HG03521 (cell line): ENCODE results near the gene IRF9.
A peak's percentile ranks its signal among the peaks of the same experiment; 100 is the strongest.

ENCODE experiments used
- ATAC-seq: cut with Tn5 transposase; IDR thresholded peaks from one replicate; pipeline ENCODE4 v1.9.1; 2021; ENCODE audit warnings: mild to moderate bottlenecking, moderate library complexity; ENCODE audit not compliant: unreplicated experiment

The IRF9 gene

GRCh38 chr14:24130717-24131548 lies 30.1 kb upstream of the IRF9 start:
- no peak for ATAC-seq

GRCh38 chr14:24131549-24131966 lies 29.5 kb upstream of the IRF9 start:
- ATAC-seq: no peak

DNA sequence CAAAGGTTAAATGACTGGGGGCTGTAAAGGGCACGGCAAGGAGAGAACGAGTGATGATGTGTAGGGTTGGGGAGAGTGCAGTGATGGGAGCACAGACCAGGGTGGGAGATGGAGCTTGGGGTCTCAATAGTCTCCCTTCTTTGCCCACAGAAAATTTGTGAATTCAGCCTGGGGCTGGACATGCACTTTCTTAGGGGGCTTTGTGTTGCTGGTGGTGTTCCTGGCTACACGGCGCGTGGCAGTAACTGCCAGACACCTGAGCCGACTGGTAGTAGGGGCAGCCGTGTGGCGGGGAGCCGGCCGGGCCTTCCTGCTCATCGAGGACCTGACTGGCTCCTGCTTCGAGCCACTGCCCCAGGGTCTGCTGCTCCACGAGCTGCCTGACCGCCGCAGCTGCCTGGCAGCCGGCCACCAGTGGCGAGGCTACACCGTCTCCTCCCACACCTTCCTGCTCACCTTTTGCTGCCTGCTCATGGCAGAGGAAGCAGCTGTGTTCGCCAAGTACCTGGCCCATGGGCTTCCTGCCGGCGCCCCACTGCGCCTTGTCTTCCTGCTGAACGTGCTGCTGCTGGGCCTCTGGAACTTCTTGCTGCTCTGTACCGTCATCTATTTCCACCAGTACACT lies 28.9 kb upstream of the IRF9 start:
- no peak for ATAC-seq

- ATAC-seq: no peak
Observed at GRCh38 chr14:24132976-24133375, 28.1 kb upstream of the IRF9 start.

DNA sequence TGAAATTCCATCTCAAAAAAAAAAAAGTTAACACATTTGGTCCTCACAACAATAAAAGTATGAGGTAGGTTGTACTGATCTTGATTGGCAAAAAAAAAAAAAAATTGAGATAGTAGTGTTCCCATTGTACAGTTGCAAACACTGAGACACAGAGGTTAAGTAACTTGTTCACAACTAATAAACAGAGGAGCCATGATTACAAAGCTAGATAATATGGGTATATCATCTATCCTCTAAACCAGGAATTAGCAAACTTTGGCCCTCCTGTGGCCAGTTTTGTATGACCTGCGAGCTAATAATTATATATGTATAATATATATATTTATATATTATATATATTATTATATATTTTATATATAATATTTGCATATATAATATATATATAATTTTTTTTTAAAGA lies 27.3 kb upstream of the IRF9 start:
- no peak for ATAC-seq

GRCh38 chr14:24135584-24135833 lies 25.6 kb upstream of the IRF9 start:
- ATAC-seq: peak; percentile 5

GRCh38 chr14:24135834-24136683 lies 25.0 kb upstream of the IRF9 start, which contains the start of gene PSME1:
PSME1 (plus strand) TSS chr14:24136194; CDS start chr14:24136263, 69 bp downstream.
- peak; percentile 82 for ATAC-seq

DNA sequence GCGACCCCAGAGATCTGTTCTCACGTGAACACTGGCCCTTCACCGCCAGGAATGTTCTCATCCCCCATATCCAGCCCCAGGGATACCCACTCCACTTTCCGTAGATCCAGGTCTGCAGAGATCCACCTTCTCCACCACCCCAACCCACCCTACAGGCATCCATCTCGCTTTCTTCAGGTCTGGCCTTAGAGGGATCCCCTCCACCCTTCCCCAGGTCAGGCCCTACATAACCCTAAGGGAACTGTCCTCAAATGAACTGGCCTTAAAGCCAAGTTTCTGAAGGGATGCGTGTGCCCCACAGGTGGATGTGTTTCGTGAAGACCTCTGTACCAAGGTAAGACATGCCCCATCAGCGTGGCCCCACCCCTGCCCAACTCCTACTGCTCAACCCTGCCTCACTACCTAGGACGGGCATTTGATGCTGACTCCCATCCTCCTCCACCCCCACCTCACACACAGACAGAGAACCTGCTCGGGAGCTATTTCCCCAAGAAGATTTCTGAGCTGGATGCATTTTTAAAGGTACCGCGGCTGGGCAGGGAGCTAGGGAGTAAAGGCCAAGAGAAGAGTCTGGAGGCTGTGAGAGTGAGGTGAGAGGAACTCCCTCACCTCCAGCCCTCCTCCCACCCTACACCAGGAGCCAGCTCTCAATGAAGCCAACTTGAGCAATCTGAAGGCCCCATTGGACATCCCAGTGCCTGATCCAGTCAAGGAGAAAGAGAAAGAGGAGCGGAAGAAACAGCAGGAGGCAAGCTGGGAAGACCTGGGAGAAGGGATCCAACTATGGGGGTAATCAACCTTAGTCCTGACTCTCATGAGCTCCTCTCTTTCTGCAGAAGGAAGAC lies 24.2 kb upstream of the IRF9 start:
- ATAC-seq: no peak

- no peak for ATAC-seq
Observed at GRCh38 chr14:24137529-24138395, 23.3 kb upstream of the IRF9 start.

DNA sequence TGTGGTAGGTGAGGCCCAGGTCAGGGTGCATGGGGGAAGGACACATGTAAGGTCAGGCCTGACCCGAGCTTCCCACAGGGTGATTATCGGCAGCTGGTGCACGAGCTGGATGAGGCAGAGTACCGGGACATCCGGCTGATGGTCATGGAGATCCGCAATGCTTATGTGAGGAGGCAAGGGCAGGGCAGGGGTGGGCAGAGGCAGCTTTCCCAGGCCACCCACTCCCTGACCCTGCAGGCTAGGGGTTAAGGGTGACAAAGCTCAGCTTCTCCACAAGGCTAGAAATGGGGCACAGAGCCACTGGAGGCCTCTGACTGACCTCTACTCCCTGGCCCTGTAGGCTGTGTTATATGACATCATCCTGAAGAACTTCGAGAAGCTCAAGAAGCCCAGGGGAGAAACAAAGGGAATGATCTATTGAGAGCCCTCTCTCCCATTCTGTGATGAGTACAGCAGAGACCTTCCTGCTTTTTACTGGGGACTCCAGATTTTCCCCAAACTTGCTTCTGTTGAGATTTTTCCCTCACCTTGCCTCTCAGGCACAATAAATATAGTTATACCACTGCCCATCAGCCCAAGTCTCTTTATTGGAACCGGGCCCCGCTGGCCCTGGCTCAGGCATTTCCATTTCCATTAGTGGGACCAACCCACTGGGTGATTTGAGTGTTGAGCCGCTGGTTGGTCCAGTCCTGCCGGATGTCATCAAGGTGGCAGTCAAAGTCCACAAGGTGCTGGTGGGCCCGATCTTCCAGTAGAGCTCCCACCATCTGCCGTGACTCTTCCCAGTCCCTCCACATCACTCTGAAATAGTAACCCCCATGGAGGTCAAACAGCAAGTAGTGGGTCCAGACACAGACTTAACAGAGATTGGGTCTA lies 22.4 kb upstream of the IRF9 start:
- ATAC-seq: no peak

DNA sequence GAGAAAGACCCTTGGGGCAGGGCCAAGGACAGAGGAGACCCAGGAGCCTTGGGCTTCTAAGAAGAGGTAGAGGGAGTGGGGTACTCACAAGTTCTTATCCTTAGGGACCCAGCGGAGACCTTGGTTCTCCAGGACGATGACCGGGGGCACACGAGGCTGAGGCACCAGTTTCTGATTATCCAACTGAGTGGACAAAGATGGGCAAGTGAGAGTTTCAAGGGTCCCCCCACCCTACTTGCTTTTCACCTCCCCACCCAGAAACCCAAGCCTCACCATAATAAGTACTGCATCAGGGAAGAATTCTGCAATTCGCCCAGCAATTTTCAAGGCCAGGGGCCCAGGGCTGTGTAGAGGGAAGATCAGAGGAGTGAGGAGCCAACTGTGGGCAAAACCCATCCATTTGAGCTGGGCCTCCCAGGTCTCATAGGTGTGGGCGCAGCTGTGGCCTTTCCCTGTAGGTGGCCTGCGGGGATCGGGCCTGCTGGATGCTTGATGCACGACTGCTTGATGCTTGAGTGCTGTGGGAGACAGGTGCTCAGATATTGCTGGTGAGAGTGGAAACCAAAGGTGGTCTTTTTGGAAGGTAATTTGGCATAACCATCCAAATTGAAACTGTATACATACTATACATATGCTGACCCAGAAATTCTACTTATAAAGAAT lies 21.7 kb upstream of the IRF9 start:
- ATAC-seq: no peak

- peak; percentile 85 for ATAC-seq
Observed at GRCh38 chr14:24141097-24141880, 19.8 kb upstream of the IRF9 start, which contains the start of gene EMC9. EMC9 (minus strand) TSS chr14:24141591; CDS start chr14:24141304, 287 bp downstream.

DNA sequence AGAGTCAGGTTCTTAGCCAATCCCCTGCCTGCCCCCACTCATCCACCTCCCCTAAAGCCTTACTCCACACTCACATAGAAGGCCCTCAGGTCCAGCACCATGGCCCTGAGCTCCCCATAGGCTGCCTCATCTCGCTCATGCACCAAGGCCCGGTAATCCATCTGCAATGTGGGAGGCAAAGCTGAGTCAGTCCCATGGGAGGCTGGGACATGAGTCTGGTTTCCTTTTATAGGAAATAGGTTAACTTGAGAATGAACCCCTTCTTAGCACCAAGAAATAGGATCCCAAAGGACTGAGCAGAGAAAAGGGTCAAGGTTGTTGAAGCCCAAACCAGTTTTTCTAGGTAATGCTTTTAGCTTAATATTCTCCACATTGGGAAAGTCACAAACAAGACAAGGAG lies 17.6 kb upstream of the IRF9 start:
- ATAC-seq: no peak

- no peak for ATAC-seq
Observed at GRCh38 chr14:24144451-24144850, 16.6 kb upstream of the IRF9 start.

- ATAC-seq: no peak
Observed at GRCh38 chr14:24145219-24145618, 15.8 kb upstream of the IRF9 start.

GRCh38 chr14:24145690-24146452 lies 15.2 kb upstream of the IRF9 start:
- no peak for ATAC-seq
